Right cardiac atrium (tissue), 5 donors: ENCODE data around the gene VSX1. TPM values are rescaled to one million over a fixed set of nuclear protein-coding genes. Genes with fewer than 3 reads are reported as not detected.

Experiments used
- ATAC-seq, 2 donors: fragments of 200-7000 bp; cut with Tn5 transposase; one replicate each; pipeline versions ENCODE4 v1.8.0 to v1.9.1; 2020; ENCODE audit warnings: moderate library complexity in 2 of 2, mild to moderate bottlenecking in 1 of 2
- DNase-seq, 3 donors: peaks; one replicate each; pipeline ENCODE4 v3.0.0-alpha.2; 2020
- H3K27ac ChIP-seq: one replicate; pipeline ENCODE4 v1.5.1; 2013; ENCODE audit warnings: mild to moderate bottlenecking, low read length, control low read depth, moderate library complexity
- H3K27me3 ChIP-seq: one replicate; pipeline ENCODE4 v1.6.1; 2013; ENCODE audit not compliant: control insufficient read depth, insufficient read depth
- H3K4me1 ChIP-seq: one replicate; pipeline ENCODE4 v1.6.1; 2013; ENCODE audit warnings: low read length; ENCODE audit not compliant: control insufficient read depth, insufficient read depth
- H3K4me3 ChIP-seq: one replicate; pipeline ENCODE4 v1.5.1; 2013; ENCODE audit warnings: low read length, control low read depth
- H3K9me3 ChIP-seq: one replicate; pipeline ENCODE4 v1.6.1; 2013; ENCODE audit warnings: low read length; ENCODE audit not compliant: control insufficient read depth
- WGBS: extraction: QIAGEN DNeasy Blood & Tissue Kit; methylation state at CpG from one replicate; pipeline ENCODE4 v1.1.7; 2013; 5-methylcytosine and 5-hydroxymethylcytosine counted together
- intact Hi-C, 4 donors: fragments of 100-400 bp; cut with DNase I; formaldehyde crosslinking; loops; one replicate each; pipeline versions ENCODE4 v1.11.0 to v1.14.0; 2022 to 2023
- polyA plus RNA-seq: library from polyadenylated mRNA; stranded (reverse); fragments of 200-250 nt; gene quantifications from one replicate; pipeline ENCODE4 v1.2.3, GENCODE V29; 2013
- total RNA-seq, 4 donors: library from RNA; stranded (reverse); fragmentation: NEBNext Ultra II Directional; extraction: Animal tissue kit (Norgen Biotek cat#: 25700); gene quantifications; one replicate each; pipeline ENCODE4 v1.2.1, GENCODE V29; 2021
- donor health status: healthy with polysubstance abuse.
- donor health status: DM: no; HTN: yes; CAD: no.
- donor health status: DM: no; HTN: no; CAD: no.
- donor health status: DM: no; HTN: yes; CAD: no; lungs with severe emphysema.
- donor health status: DM: yes; HTN: yes; CAD: no.

VSX1 gene
- total and polyA plus RNA-seq, 5 donors, result 0.27 to 0.44 TPM; not detected in 3

- DNase-seq (peak in 1 of 3 donors; percentile 46), ATAC-seq (no peak)
- no peak overlapping the region for H3K4me3 ChIP-seq
- H3K4me1 ChIP-seq, result peaks cover 47% of the 10 kb centered on the region
- 40% methylated on average over 9 of the region's 9 CpGs for WGBS
- no peaks in the 10 kb centered on the region for H3K27me3 ChIP-seq
- peak overlapping the region; percentile 78 for H3K27ac ChIP-seq
- no peaks in the 10 kb centered on the region for H3K9me3 ChIP-seq
- intact Hi-C loops, result no loop called here
These were observed 36.6 kb downstream of the VSX1 start for GRCh38 chr20:25045343-25045712.

GRCh38 chr20:25044660-25045342 is 37.1 kb downstream of the VSX1 start:
- peak; percentile 49 to 56 for ATAC-seq
- H3K27me3 ChIP-seq, result no peaks in the 10 kb centered on the region
- H3K9me3 ChIP-seq, result no peaks in the 10 kb centered on the region
- WGBS, result 41% methylated on average over 14 of the region's 14 CpGs
- peak overlapping the region; percentile 78 for H3K27ac ChIP-seq
- intact Hi-C loops, result no loop called here
- peak; percentile 31 to 80 (median 77) for DNase-seq
- H3K4me3 ChIP-seq, result no peak overlapping the region
- H3K4me1 ChIP-seq, result peaks cover 46% of the 10 kb centered on the region

- peaks cover 46% of the 10 kb centered on the region for H3K4me1 ChIP-seq
- intact Hi-C loops, result no loop called here
These were observed 37.7 kb downstream of the VSX1 start for GRCh38 chr20:25044261-25044560.

GRCh38 chr20:25043499-25044260 is 38.3 kb downstream of the VSX1 start:
- ATAC-seq, result no peak
- intact Hi-C loops, result no loop called here
- no peaks in the 10 kb centered on the region for H3K27me3 ChIP-seq
- peak in 1 of 3 donors; percentile 37 for DNase-seq
- peaks cover 49% of the 10 kb centered on the region for H3K4me1 ChIP-seq
- no peaks in the 10 kb centered on the region for H3K9me3 ChIP-seq
- no peak overlapping the region for H3K4me3 ChIP-seq
- H3K27ac ChIP-seq, result peak overlapping the region; percentile 78
- 68% methylated on average over 9 of the region's 9 CpGs for WGBS

More at GRCh38 chr20:25044261-25044560, 37.7 kb downstream of the VSX1 start:
- no peak for DNase-seq
- peak overlapping the region; percentile 78 for H3K27ac ChIP-seq
- H3K4me3 ChIP-seq, result no peak overlapping the region
- H3K9me3 ChIP-seq, result no peaks in the 10 kb centered on the region
- ATAC-seq, result no peak
- H3K27me3 ChIP-seq, result no peaks in the 10 kb centered on the region
- 99% methylated on average over 5 of the region's 5 CpGs for WGBS

GRCh38 chr20:25042531-25043498 is 39.1 kb downstream of the VSX1 start:
- intact Hi-C loops, result no loop called here

GRCh38 chr20:25041813-25042530 is 40.0 kb downstream of the VSX1 start:
- Histone ChIP-seq H3K27ac (peak overlapping the region; percentile 78), H3K9me3 (no peaks in the 10 kb centered on the region), H3K4me3 (no peak overlapping the region), H3K4me1 (peaks cover 56% of the 10 kb centered on the region), H3K27me3 (no peaks in the 10 kb centered on the region)
- ATAC-seq, result no peak
- WGBS, result 82% methylated on average over 21 of the region's 21 CpGs
- intact Hi-C loops, result no loop called here
- DNase-seq, result peak in 1 of 3 donors; percentile 33

More at GRCh38 chr20:25042531-25043498, 39.1 kb downstream of the VSX1 start:
- 45% methylated on average over 14 of the region's 14 CpGs for WGBS
- Histone ChIP-seq H3K27me3 (no peaks in the 10 kb centered on the region), H3K4me3 (no peak overlapping the region), H3K9me3 (no peaks in the 10 kb centered on the region), H3K27ac (peak overlapping the region; percentile 78), H3K4me1 (peaks cover 50% of the 10 kb centered on the region)
- peak; percentile 66 to 88 (median 86) for DNase-seq
- ATAC-seq, result peak; percentile 17 to 49

GRCh38 chr20:25040438-25040831 is 41.5 kb downstream of the VSX1 start:
- peaks cover 57% of the 10 kb centered on the region for H3K4me1 ChIP-seq
- no peak overlapping the region for H3K4me3 ChIP-seq
- peak; percentile 21 to 24 for ATAC-seq

GRCh38 chr20:25039697-25040437 is 42.1 kb downstream of the VSX1 start:
- H3K27me3 ChIP-seq, result no peaks in the 10 kb centered on the region
- 16% methylated on average over 9 of the region's 9 CpGs for WGBS
- H3K4me1 ChIP-seq, result peaks cover 57% of the 10 kb centered on the region
- intact Hi-C loops, result no loop called here
- peak overlapping the region; percentile 99 for H3K27ac ChIP-seq
- DNase-seq, result peak; percentile 81 to 93 (median 91)
- H3K9me3 ChIP-seq, result no peaks in the 10 kb centered on the region
- no peak overlapping the region for H3K4me3 ChIP-seq
- ATAC-seq, result peak; percentile 79 to 84

More at GRCh38 chr20:25040438-25040831, 41.5 kb downstream of the VSX1 start:
- intact Hi-C loops, result no loop called here
- 14% methylated on average over 6 of the region's 6 CpGs for WGBS
- Histone ChIP-seq H3K27me3 (no peaks in the 10 kb centered on the region), H3K27ac (peak overlapping the region; percentile 99), H3K9me3 (no peaks in the 10 kb centered on the region)
- peak in 2 of 3 donors; percentile 34 to 70 for DNase-seq

- intact Hi-C loops, result no loop called here
- Histone ChIP-seq H3K9me3 (no peaks in the 10 kb centered on the region), H3K4me1 (peaks cover 62% of the 10 kb centered on the region), H3K27me3 (no peaks in the 10 kb centered on the region), H3K27ac (peak overlapping the region; percentile 99), H3K4me3 (no peak overlapping the region)
- WGBS, result 86% methylated on average over 6 of the region's 6 CpGs
- ATAC-seq (no peak), DNase-seq (peak in 1 of 3 donors; percentile 50)
These were observed 43.3 kb downstream of the VSX1 start for GRCh38 chr20:25038591-25039015.

GRCh38 chr20:25038103-25038410 is 43.9 kb downstream of the VSX1 start:
- H3K9me3 ChIP-seq, result no peaks in the 10 kb centered on the region
- no peaks in the 10 kb centered on the region for H3K27me3 ChIP-seq
- H3K4me3 ChIP-seq, result no peak overlapping the region
- peaks cover 60% of the 10 kb centered on the region for H3K4me1 ChIP-seq
- intact Hi-C loops, result no loop called here
- 70% methylated on average over 3 of the region's 3 CpGs for WGBS
- no peak for ATAC-seq
- H3K27ac ChIP-seq, result peak overlapping the region; percentile 63
- no peak for DNase-seq
